GM21526 (cell line): Measurements from ENCODE around the gene PTPN23.
"Not testable (repeated sequence)": the region's sequence is repeated elsewhere in the genome, so short reads cannot be mapped to it uniquely, and the experiment has no call there.

ENCODE experiments used
- ATAC-seq: cut with Tn5 transposase; IDR thresholded peaks from one replicate; pipeline ENCODE4 v1.9.1; 2021; ENCODE audit warnings: moderate library complexity; ENCODE audit not compliant: unreplicated experiment, low FRiP score

PTPN23 gene

GRCh38 chr3:47440131-47440530 lies 59.3 kb downstream of the PTPN23 start:
- no peak for ATAC-seq

DNA sequence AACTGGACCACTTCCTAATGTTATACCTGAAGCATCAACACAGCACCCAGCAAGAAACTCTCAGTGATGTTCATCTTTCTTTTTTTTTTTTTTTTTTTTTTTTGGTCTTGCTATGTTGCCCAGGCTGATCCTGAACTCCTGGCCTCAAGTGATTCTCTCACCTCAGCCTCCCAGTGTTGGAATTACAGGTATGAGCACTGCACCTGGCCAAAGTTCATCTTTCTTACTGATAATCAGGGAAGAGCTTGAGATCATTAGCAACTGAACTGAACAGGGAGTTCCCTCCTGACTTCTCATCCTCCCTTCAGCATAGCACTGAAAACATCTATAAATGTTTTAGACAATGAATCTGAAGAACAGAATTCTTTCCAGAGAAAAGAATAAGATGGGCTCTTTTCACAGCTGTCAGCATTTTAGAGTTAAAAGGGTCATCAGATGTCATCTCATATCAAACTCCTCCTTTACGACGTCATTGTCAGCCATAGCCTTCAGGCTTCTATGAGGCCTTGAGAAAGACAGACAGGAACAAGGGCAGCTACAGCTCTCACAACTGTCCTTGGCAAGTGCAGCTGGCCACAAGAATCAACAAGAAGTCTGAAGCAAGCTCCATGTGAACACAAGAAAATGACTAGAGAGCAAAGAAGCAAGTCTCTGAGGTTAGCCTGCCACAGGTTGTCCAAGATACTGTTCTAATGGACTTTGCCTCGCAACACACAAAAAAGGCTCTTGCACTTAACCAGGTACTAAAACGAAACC lies 61.2 kb downstream of the PTPN23 start:
- no peak for ATAC-seq

- no peak for ATAC-seq
Observed at GRCh38 chr3:47443611-47443995, 62.8 kb downstream of the PTPN23 start.

- ATAC-seq: no peak
Observed at GRCh38 chr3:47444103-47444502, 63.3 kb downstream of the PTPN23 start.

DNA sequence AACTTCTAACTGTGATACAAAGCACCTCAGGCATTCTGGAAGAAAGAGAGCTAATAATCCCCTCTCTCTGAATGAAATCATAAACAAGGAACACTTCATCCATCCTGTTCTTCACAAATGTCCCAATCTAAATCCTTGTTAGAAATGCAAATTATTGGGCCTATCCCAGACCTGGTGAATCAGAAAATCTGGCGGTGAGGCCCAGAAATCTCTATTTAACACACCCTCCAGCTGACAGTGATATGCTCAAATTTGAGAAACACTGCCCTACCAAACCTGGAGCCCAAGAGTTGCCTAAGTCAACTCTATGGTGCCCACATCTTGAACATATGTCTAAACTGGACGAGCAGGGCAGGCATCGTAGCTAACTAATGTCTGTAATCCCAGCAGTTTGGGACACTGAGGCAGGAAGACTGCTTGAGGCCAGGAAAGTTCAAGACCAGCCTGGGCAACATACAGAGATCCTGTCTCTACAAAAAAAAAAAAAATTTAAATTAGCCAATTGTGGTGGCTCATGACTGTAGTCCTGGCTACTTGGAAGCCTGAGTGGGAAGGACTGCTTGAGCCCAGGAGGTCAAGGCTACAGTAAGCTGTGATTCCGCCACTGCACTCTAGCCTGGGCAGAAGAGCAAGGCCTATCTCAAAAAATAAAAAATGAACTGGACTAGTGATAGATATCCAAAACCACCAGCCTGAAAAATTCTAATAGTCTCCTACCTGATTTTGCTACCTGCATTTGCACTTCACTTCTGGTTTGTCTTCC lies 71.8 kb downstream of the PTPN23 start:
- no peak for ATAC-seq

GRCh38 chr3:47455806-47456452 lies 75.1 kb downstream of the PTPN23 start:
- no peak for ATAC-seq

- ATAC-seq: no peak
Observed at GRCh38 chr3:47456984-47457383, 76.2 kb downstream of the PTPN23 start.

GRCh38 chr3:47459534-47460085 lies 78.8 kb downstream of the PTPN23 start:
- ATAC-seq: not testable (repeated sequence)
